K562 (cell line): Measurements from ENCODE around the gene RAB26. TPM values are rescaled to one million over a fixed set of nuclear protein-coding genes. Genes with fewer than 3 reads are reported as not detected.

Source experiments
- C11orf30 ChIP-seq: fragments of 450-650 bp; IDR thresholded peaks from 2 replicates; pipeline ENCODE4 v1.6.1; 2016; ENCODE audit warnings: low read depth, mild to moderate bottlenecking
- CBFA2T2 ChIP-seq: fragments of 450-650 bp; conservative IDR thresholded peaks from 2 replicates; pipeline ENCODE4 v1.6.1; 2017; ENCODE audit warnings: mild to moderate bottlenecking
- DLX4 ChIP-seq: fragments of 250-450 bp; sonication (Bioruptor Pico); IDR thresholded peaks from 2 replicates; pipeline ENCODE4 v1.6.1; 2021; ENCODE audit warnings: mild to moderate bottlenecking
- GATAD2A ChIP-seq: fragments of 450-650 bp; IDR thresholded peaks from 2 replicates; pipeline ENCODE4 v1.6.1; 2017
- HMG20A ChIP-seq: fragments of 450-650 bp; formaldehyde crosslinking; conservative IDR thresholded peaks from 2 replicates; pipeline ENCODE4 v1.4.0; 2020; ENCODE audit warnings: mild to moderate bottlenecking, mixed read lengths
- IRF1 ChIP-seq: sonication (generic); formaldehyde crosslinking; IDR thresholded peaks from 2 replicates; pipeline ENCODE4 v1.8.0; 2022; ENCODE audit warnings: missing genetic modification reagents, mild to moderate bottlenecking, borderline replicate concordance
- MAFF ChIP-seq: IDR thresholded peaks from 2 replicates; pipeline ENCODE4 v1.6.1; 2012; ENCODE audit warnings: low read length, improper control_type of control experiment
- MAFG ChIP-seq: fragments of 450-650 bp; conservative IDR thresholded peaks from 2 replicates; pipeline ENCODE4 v1.6.1; 2016; ENCODE audit warnings: missing genetic modification characterization, missing compliant biosample characterization
- MEF2A ChIP-seq: IDR thresholded peaks from 2 replicates; pipeline ENCODE4 v1.6.1; 2011; ENCODE audit warnings: low read depth, mild to moderate bottlenecking, low read length, moderate library complexity; ENCODE audit not compliant: control insufficient read depth
- NCOA1 ChIP-seq: fragments of 450-650 bp; IDR thresholded peaks from 2 replicates; pipeline ENCODE4 v1.6.1; 2016; ENCODE audit warnings: low read depth
- RFX5 ChIP-seq: IDR thresholded peaks from 2 replicates; pipeline ENCODE4 v1.6.1; 2011; ENCODE audit warnings: low read depth, mild to moderate bottlenecking, improper control_type of control experiment, low read length
- USF1 ChIP-seq: sonication (generic); formaldehyde crosslinking; IDR thresholded peaks from 2 replicates; pipeline ENCODE4 v1.9.0; 2022; ENCODE audit warnings: mild to moderate bottlenecking, missing genetic modification reagents
- ZBTB26 ChIP-seq: fragments of 450-650 bp; formaldehyde crosslinking; IDR thresholded peaks from 2 replicates; pipeline ENCODE4 v1.4.0; 2022; ENCODE audit warnings: missing genetic modification characterization
- ZBTB49 ChIP-seq: sonication (generic); formaldehyde crosslinking; IDR thresholded peaks from 2 replicates; pipeline ENCODE4 v1.8.0; 2022; ENCODE audit warnings: missing genetic modification reagents, mild to moderate bottlenecking, borderline replicate concordance
- ZBTB7A ChIP-seq: IDR thresholded peaks from 2 replicates; pipeline ENCODE4 v1.6.1; 2011; ENCODE audit warnings: low read depth, mild to moderate bottlenecking, low read length, moderate library complexity, borderline replicate concordance; ENCODE audit not compliant: control insufficient read depth
- ZMIZ1 ChIP-seq, 2 experiments: fragments of 150-350 bp in 1 of 2; IDR thresholded peaks; 2 replicates each; pipeline ENCODE4 v1.6.1; 2012 to 2016; ENCODE audit warnings: low read depth in 2 of 2, low read length in 2 of 2, mild to moderate bottlenecking in 1 of 2, moderate library complexity in 1 of 2
- ZNF707 ChIP-seq: fragments of 250-450 bp; sonication (Bioruptor Pico); conservative IDR thresholded peaks from 2 replicates; pipeline ENCODE4 v1.8.0; 2022; ENCODE audit warnings: inconsistent platforms, mild to moderate bottlenecking, moderate library complexity
- polyA plus RNA-seq, 8 experiments: library from polyadenylated mRNA; depleted of rRNA in 4 of 8; stranded (reverse) in 5 of 8; unstranded in 3 of 8; fragments of >200 nt; fragmentation: Nextera tagmentation in 2 of 8; fragmentation: Illumina TruSeq in 1 of 8; extraction: Ambion mirVana in 2 of 8; extraction: Trizol in 1 of 8; gene quantifications; 2 replicates each; pipeline versions ENCODE4 v1.2.1 to v1.2.3, GENCODE V29; 2011 to 2014; ENCODE audit warnings: inconsistent platforms in 1 of 8, missing spikeins in 1 of 8
- total RNA-seq, 7 experiments: library from RNA; depleted of rRNA in 6 of 7; stranded (reverse); fragments of >200 nt in 6 of 7; fragmentation: Illumina TruSeq in 2 of 7; extraction: Trizol in 2 of 7; gene quantifications; 2 replicates each; pipeline versions ENCODE4 v1.2.1 to v1.2.3, GENCODE V29; 2011 to 2021; ENCODE audit warnings: low replicate concordance in 1 of 7

Gene RAB26
- total and polyA plus RNA-seq, 9 of the 15 experiments (the other 6 are each of a cell fraction or from before 2014, with no cell fraction given): 0.25 to 6.1 (median 2.1) TPM

GRCh38 chr16:2155091-2155950 lies 6.9 kb downstream of the RAB26 start, which contains the start of gene TRAF7 (continued):
- TF ChIP-seq ZBTB49 (peak; percentile 58; the same call in 1 of the 2 replicates), NCOA1 (no peak), MAFF (no peak), C11orf30 (no peak), IRF1 (no peak), ZBTB26 (CRISPR knock-in tag) (no peak), DLX4 (CRISPR knock-in tag) (no peak), ZMIZ1 (IDR thresholded peaks at IDR 0.05; ENCODE audit: low read depth in 2 of 2, low read length in 2 of 2) (peak in 1 of 2 experiments; percentile 89; a peak in 2 of 4 replicates), ZBTB7A (no peak), RFX5 (no peak), USF1 (CRISPR knock-in tag) (no peak), MEF2A (no peak), HMG20A (CRISPR knock-in tag) (no peak), MAFG (tag) (no peak), ZNF707 (no peak), GATAD2A (no peak), CBFA2T2 (no peak)
